ENCODE data around the gene ABHD2. TPM values are rescaled to one million over a fixed set of nuclear protein-coding genes. Genes with fewer than 3 reads are reported as not detected.
A peak's percentile ranks its signal among the peaks of the same experiment; 100 is the strongest.

The ABHD2 gene
- total RNA-seq, 2 experiments from 2014 or later: 71.3 to 71.9 TPM

DNA sequence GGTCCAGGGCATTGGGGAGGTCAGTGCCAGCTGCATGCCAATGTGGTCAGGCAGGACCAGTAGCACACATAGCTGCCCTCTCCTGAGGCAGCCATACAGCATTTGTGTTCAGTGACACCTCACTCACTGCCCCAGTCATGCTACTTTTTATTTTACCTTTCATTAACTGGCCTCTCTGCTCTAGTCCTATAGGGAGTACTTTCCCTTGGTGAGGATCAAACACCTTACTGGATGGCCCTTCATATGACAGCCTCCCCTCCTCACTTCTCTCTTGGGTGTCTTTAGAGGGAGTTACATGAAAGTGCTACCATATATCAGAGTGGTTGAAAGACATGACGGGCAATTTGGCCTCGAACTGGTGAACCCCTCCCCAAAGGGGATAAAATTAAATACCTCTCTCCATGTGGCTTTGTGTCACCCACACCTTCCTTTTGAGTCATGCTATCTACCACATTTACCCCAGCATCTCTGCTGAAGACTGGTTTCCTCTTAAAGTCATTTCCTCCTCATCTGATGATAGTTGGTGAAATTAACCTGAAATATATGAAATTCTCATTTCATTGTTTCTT is 115.5 kb downstream of the ABHD2 start:
- H3K4me1 Mint-ChIP-seq (ENCODE audit: low read depth): peaks cover 44% of the 10 kb centered on the region

DNA sequence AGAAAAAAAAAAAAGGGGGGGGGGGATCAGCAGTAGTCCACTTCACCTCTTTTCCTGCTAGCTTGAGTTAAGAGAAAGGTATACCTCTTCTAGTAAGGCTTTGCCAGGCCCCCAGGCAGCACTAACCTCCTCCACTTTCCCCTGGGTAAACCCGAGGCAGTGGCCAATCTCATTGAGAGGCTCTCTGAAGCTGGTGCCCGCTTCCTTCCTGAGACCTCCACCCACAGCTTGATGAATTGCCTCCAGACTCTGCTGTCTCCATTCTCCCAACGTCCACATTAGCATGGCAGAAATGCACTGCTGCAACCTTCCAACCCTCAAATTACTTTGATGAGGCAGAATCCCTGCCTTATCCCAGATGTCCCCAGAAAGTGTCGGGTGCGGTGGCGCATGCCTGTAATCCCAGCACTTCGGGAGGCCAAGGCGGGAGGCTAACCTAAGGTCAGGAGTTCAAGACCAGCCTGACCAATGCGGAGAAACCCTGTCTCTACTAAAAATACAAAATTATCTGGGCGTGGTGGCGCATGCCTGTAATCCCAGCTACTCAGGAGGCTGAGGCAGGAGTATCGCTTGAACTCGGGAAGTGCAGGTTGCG is 117.8 kb downstream of the ABHD2 start:
- ATAC-seq: no peak
- H3K27me3 Mint-ChIP-seq (ENCODE audit: low read depth): peaks cover 9% of the 10 kb centered on the region
- H3K27ac Mint-ChIP-seq: peak overlapping the region; percentile 4
- CTCF ChIA-PET: interaction anchor here (0.6 to 3.6 kb wide), 80 partner anchors 9 to 580 kb away, joined by 3 to 82 read pairs (median 6); partner anchors contain the start of genes ABHD2, FANCI, POLG and RLBP1
- peaks cover 44% of the 10 kb centered on the region for H3K4me1 Mint-ChIP-seq (ENCODE audit: low read depth)
- H3K36me3 Mint-ChIP-seq (ENCODE audit: low read depth): peaks cover 14% of the 10 kb centered on the region
- no peak for DNase-seq
- H3K9me3 Mint-ChIP-seq (ENCODE audit: insufficient read depth): no peaks in the 10 kb centered on the region
- POLR2A ChIA-PET: interaction anchor here (3.3 kb wide), 1 partner anchor 39 kb away, joined by 19 read pairs; the partner anchor contains the start of gene FANCI
- no peak overlapping the region for H3K4me3 Mint-ChIP-seq

More for the DNA sequence above, 115.5 kb downstream of the ABHD2 start:
- Mint-ChIP-seq H3K27ac (peak overlapping the region; percentile 81), H3K4me3 (peak overlapping the region; percentile 60), H3K9me3 (ENCODE audit: insufficient read depth) (no peaks in the 10 kb centered on the region), H3K36me3 (ENCODE audit: low read depth) (peaks cover 18% of the 10 kb centered on the region), H3K27me3 (ENCODE audit: low read depth) (peaks cover 4% of the 10 kb centered on the region)
- ChIA-PET CTCF (interaction anchor here (1.1 to 1.9 kb wide), 3 partner anchors 40 to 299 kb away, joined by 4 to 8 read pairs (median 5); partner anchors contain the start of gene FANCI), POLR2A (no interaction called here)
- ATAC-seq (peak; percentile 75), DNase-seq (peak; percentile 74)

DNA sequence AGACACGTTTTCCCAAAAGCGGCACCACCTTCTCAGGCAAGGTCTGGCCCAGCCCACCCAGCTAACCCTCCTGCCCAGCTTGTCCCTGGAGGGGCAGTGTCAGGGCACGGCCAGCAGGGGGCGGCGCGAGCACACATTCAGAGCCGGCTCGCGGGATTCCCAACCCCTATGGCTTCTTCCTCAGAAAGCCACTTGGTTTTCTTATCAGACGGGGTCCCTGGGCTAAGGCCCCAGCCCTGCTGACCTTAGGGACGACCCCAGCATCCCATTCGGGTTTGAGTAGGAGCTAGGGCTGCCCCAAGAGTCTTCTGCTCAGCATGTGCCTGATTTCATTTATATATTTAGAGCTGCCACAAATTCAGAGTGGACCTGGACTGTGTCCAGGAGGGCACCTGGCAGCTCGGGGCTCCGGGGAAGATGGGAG is 118.7 kb downstream of the ABHD2 start:
- Mint-ChIP-seq H3K4me1 (ENCODE audit: low read depth) (peaks cover 44% of the 10 kb centered on the region), H3K27ac (peak overlapping the region; percentile 29), H3K4me3 (peak overlapping the region; percentile 23), H3K36me3 (ENCODE audit: low read depth) (peaks cover 6% of the 10 kb centered on the region), H3K9me3 (ENCODE audit: insufficient read depth) (no peaks in the 10 kb centered on the region), H3K27me3 (ENCODE audit: low read depth) (peaks cover 9% of the 10 kb centered on the region)
- peak; percentile 77 for DNase-seq
- ATAC-seq: peak; percentile 80
- CTCF ChIA-PET: interaction anchor here (0.6 to 3.6 kb wide), 84 partner anchors 8 to 581 kb away, joined by 3 to 82 read pairs (median 6); partner anchors contain the start of genes ABHD2, FANCI, POLG and RLBP1
- POLR2A ChIA-PET: interaction anchor here (0.7 to 3.3 kb wide), 3 partner anchors 38 to 193 kb away, joined by 3 to 19 read pairs (median 3); partner anchors contain the start of gene FANCI

DNA sequence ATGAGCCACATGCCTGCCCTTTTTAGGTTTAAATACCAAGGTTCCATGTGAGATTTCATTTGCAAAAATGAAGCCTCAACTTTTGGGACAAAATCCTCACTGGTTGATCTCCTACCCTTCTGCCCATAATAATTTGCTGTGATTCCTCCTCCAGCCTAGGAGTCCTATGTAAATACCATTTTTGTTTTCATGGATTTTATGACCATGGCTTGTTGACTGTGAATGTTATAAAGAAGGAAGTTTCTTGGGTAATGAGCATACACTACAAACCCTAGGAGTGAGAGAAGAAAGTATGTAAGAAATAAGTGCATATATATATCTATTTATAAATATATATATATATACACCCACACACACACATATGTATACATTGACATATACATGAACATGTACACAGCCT is 120.0 kb downstream of the ABHD2 start:
- no peaks in the 10 kb centered on the region for H3K9me3 Mint-ChIP-seq (ENCODE audit: insufficient read depth)
- no peak overlapping the region for H3K4me3 Mint-ChIP-seq
- H3K27me3 Mint-ChIP-seq (ENCODE audit: low read depth): peaks cover 9% of the 10 kb centered on the region
- CTCF ChIA-PET: interaction anchor here (1.9 to 3.6 kb wide), 8 partner anchors 11 to 123 kb away, joined by 8 to 82 read pairs (median 30); partner anchors contain the start of genes FANCI and RLBP1
- POLR2A ChIA-PET: interaction anchor here (3.3 kb wide), 1 partner anchor 36 kb away, joined by 19 read pairs; the partner anchor contains the start of gene FANCI
- H3K27ac Mint-ChIP-seq: no peak overlapping the region
- ATAC-seq (no peak), DNase-seq (no peak)
- peaks cover 3% of the 10 kb centered on the region for H3K36me3 Mint-ChIP-seq (ENCODE audit: low read depth)
- H3K4me1 Mint-ChIP-seq (ENCODE audit: low read depth): peaks cover 37% of the 10 kb centered on the region

DNA sequence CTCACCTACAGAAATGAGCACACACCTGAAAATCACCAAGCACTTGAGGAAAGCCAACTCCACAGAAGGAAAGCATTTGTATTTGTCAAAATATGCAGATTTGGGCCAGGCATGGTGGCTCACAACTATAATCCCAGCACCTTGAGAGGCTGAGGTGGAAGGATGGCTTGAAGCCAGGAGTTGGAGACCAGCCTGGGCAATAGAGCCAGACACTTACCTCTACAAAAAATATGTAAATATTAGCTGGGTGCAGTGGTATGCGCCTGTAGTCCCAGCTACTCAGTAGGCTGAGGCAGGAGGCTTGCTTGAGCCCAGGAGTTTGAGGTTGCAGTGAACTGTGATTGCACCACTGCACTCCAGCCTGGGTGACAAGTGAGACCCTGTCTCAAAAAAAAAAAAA is 120.8 kb downstream of the ABHD2 start:
- Mint-ChIP-seq H3K36me3 (ENCODE audit: low read depth) (no peaks in the 10 kb centered on the region), H3K27me3 (ENCODE audit: low read depth) (peaks cover 9% of the 10 kb centered on the region), H3K4me3 (no peak overlapping the region), H3K4me1 (ENCODE audit: low read depth) (peaks cover 29% of the 10 kb centered on the region), H3K9me3 (ENCODE audit: insufficient read depth) (no peaks in the 10 kb centered on the region), H3K27ac (no peak overlapping the region)
- DNase-seq (no peak), ATAC-seq (no peak)
- POLR2A ChIA-PET: no interaction called here
- CTCF ChIA-PET: interaction anchor here (2.3 kb wide), 1 partner anchor 31 kb away, joined by 5 read pairs; no protein-coding TSS in a partner anchor

DNA sequence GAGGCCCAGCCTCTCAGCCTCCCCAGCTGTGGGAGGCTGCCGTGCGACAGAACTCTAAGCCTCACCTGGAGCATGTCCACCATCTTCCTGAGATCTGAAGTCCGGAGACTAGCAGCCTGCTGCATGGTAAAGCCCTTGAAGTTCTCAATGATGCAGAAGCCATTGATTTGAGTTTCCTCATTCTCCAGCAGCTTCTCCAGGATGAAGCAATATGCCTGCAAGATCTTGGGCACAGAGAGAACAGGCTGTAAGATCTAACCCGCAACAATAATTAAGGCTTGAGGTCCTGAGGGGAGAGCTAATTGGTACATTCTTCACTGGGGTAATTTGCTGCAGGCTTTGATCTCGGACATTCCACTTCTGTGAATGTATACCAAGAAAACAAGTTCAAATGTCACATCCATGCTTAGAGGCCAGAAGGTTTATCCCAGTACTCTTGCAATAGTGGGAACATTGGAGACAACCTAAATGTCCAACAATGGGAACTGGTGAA is 123.5 kb downstream of the ABHD2 start:
- CTCF ChIA-PET: no interaction called here
- H3K4me3 Mint-ChIP-seq: no peak overlapping the region

DNA sequence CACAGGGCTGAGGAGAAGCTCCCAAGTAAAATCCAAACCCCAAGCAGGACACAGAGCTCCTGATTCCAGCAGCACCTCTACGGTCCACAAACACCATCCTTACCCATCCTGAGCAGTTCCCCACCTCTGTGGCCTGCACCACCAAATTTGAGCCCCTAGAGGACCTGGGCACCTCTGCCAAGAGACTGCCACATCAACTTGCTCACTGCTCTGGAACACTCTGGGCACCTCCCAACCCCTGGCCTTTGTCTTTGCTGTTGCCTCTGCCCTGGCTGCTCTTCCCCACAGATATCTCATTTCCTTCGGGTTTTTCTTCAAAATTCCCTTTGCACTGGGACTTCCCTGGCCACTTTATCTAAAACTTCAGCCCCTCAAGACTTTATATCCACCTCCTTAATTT is 127.4 kb downstream of the ABHD2 start:
- Mint-ChIP-seq H3K27ac (no peak overlapping the region), H3K4me3 (no peak overlapping the region), H3K27me3 (ENCODE audit: low read depth) (peaks cover 10% of the 10 kb centered on the region), H3K4me1 (ENCODE audit: low read depth) (no peaks in the 10 kb centered on the region), H3K9me3 (ENCODE audit: insufficient read depth) (no peaks in the 10 kb centered on the region), H3K36me3 (ENCODE audit: low read depth) (no peaks in the 10 kb centered on the region)
- DNase-seq: no peak
- ATAC-seq: no peak
- ChIA-PET CTCF (interaction anchor here (0.6 to 1.5 kb wide), 2 partner anchors 9 to 278 kb away, joined by 3 to 19 read pairs; no protein-coding TSS in a partner anchor), POLR2A (no interaction called here)

More for the DNA sequence above, 123.5 kb downstream of the ABHD2 start:
- DNase-seq (no peak), ATAC-seq (no peak)
- POLR2A ChIA-PET: no interaction called here
- Mint-ChIP-seq H3K27ac (no peak overlapping the region), H3K27me3 (ENCODE audit: low read depth) (peaks cover 14% of the 10 kb centered on the region), H3K36me3 (ENCODE audit: low read depth) (no peaks in the 10 kb centered on the region), H3K4me1 (ENCODE audit: low read depth) (peaks cover 8% of the 10 kb centered on the region), H3K9me3 (ENCODE audit: insufficient read depth) (no peaks in the 10 kb centered on the region)

DNA sequence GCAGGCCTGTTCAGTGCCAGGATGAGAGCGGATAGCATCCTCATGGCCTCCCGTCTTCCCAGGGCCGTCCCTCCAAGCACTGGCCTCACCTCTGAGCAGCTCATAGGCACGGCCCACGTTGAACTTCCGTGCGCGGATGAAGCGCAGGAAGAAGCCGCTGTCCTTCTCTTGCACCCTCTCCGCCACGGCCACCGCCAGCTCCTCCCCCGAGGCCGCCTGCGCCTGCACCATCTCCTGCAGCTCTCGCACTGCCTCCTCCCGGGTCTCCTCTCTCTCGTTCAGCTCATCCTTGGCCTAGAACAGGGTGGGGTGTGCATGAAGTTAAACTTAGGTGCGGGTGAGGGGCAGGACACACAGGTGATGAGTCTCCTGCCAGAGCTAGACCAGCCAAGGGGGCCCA is 128.8 kb downstream of the ABHD2 start:
- ATAC-seq: no peak
- Mint-ChIP-seq H3K27me3 (ENCODE audit: low read depth) (peaks cover 6% of the 10 kb centered on the region), H3K4me3 (no peak overlapping the region), H3K27ac (no peak overlapping the region), H3K36me3 (ENCODE audit: low read depth) (no peaks in the 10 kb centered on the region), H3K4me1 (ENCODE audit: low read depth) (no peaks in the 10 kb centered on the region), H3K9me3 (ENCODE audit: insufficient read depth) (no peaks in the 10 kb centered on the region)
- CTCF ChIA-PET: interaction anchor here (5.3 kb wide), 1 partner anchor 10 kb away, joined by 43 read pairs; no protein-coding TSS in a partner anchor
- no peak for DNase-seq
- POLR2A ChIA-PET: no interaction called here

DNA sequence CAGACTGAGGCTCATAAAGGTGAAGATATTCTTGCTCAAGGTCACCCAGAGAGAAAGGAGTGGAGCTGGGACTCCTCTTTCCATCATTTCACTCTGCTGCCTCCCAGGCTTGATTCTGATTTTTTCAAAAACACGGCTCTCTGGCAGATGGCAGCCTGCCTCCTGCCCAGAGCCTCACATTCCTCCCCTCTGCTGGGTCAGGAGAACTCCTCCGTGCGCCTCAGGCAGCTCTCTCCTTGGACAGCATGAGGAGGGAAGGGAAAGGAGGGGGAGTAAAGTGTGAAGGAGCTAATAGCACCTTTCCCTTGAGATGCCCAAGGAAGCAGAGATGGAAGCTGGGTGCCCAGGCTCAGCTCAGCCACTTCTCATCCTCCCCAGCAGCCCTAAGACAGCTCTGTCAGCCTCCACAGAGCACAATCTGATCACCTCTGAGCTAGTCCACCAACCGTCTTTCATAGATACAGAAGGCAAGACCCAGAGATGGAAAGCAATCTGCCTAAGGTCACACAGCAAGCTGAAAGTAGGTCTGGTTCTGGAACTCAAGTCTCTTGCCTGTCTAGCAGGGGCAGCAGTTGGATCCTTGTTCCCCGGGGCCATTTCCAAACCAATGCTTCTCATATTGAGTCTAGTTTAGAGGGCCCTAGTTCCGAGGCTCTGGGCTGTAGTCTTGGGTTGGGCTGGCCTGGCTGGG is 129.6 kb downstream of the ABHD2 start:
- Mint-ChIP-seq H3K9me3 (ENCODE audit: insufficient read depth) (no peaks in the 10 kb centered on the region), H3K27me3 (ENCODE audit: low read depth) (peaks cover 11% of the 10 kb centered on the region), H3K4me3 (no peak overlapping the region), H3K36me3 (ENCODE audit: low read depth) (no peaks in the 10 kb centered on the region), H3K4me1 (ENCODE audit: low read depth) (no peaks in the 10 kb centered on the region), H3K27ac (no peak overlapping the region)
- ChIA-PET POLR2A (interaction anchor here (0.9 kb wide), 1 partner anchor 26 kb away, joined by 4 read pairs; the partner anchor contains the start of gene FANCI), CTCF (interaction anchor here (5.3 kb wide), 1 partner anchor 11 kb away, joined by 43 read pairs; no protein-coding TSS in a partner anchor)
- no peak for DNase-seq
- ATAC-seq: no peak

DNA sequence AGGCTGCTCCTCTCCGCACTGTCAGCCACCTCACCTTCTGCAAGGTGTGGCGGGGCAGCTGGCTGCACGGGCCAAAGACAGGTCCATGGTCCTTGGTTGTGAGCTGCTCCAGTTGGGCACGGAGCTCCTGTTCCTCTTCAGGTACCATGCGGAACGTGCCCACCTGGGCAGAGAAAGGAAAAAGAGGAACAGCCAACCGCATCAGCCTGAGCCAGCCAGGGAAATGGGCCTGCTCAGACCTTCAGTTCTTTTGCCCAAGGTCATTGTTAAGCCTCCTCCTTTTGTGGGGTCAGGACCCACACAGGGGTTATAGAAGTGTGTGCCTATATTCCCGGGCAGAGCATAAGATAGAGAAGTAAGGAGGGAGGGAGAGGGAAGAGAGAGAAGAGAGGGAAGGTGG is 130.3 kb downstream of the ABHD2 start:
- no peak for ATAC-seq
- ChIA-PET POLR2A (no interaction called here), CTCF (interaction anchor here (5.3 kb wide), 1 partner anchor 12 kb away, joined by 43 read pairs; no protein-coding TSS in a partner anchor)
- Mint-ChIP-seq H3K4me3 (no peak overlapping the region), H3K9me3 (ENCODE audit: insufficient read depth) (no peaks in the 10 kb centered on the region), H3K36me3 (ENCODE audit: low read depth) (no peaks in the 10 kb centered on the region), H3K27ac (no peak overlapping the region), H3K27me3 (ENCODE audit: low read depth) (peaks cover 11% of the 10 kb centered on the region), H3K4me1 (ENCODE audit: low read depth) (no peaks in the 10 kb centered on the region)
- DNase-seq: no peak

DNA sequence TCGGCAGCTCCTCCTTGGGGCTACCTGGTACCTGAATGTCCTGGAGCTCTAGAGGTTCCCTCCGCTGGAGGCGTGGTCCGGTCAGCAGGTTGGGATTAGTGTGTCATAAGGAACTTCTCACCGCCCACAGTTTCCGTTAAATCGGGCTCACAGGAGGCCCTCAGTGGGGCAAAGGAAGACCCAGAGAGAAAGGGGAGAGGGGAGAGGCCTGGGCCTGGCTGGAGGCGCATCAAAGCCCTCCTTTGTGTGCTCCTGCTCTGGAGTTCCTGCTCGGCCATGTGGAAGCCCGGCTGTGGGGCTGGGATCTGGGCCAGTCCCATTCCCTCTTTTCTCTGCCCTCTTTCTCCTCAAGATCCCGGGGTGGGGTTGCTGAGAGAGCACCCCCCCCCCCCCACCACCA is 133.3 kb downstream of the ABHD2 start, which contains the start of gene RLBP1:
TSS of gene RLBP1 (minus strand) at position 37 of the 400 bp plus-strand sequence. CDS start 2,604 bp downstream, outside the sequence.
- Mint-ChIP-seq H3K27me3 (ENCODE audit: low read depth) (peaks cover 6% of the 10 kb centered on the region), H3K9me3 (ENCODE audit: insufficient read depth) (no peaks in the 10 kb centered on the region), H3K4me3 (no peak within 1 kb of the TSS), H3K36me3 (ENCODE audit: low read depth) (no peaks in the 10 kb centered on the region), H3K4me1 (ENCODE audit: low read depth) (no peaks in the 10 kb centered on the region), H3K27ac (no peak within 1 kb of the TSS)
- DNase-seq: no peak
- ChIA-PET POLR2A (no interaction called here), CTCF (interaction anchor here (5.3 to 5.6 kb wide), 2 partner anchors 15 kb away, joined by 39 to 43 read pairs; no protein-coding TSS in a partner anchor)
- no peak for ATAC-seq
